HepG2 (cell line): ENCODE data around the gene HPCAL1. TPM values are rescaled to one million over a fixed set of nuclear protein-coding genes. Genes with fewer than 3 reads are reported as not detected.

Experiments used
- ATAC-seq: fragments of 200-7000 bp; cut with Tn5 transposase; 3 replicates; pipeline ENCODE4 v1.9.1; 2020; ENCODE audit warnings: mild to moderate bottlenecking, moderate library complexity
- BruUV-seq: library from RNA; stranded (reverse); fragments of 400-500 nt; replicated peaks from 2 replicates; lab custom pipeline; 2021; lab: Mats Ljungman, UMichigan
- CTCF ChIA-PET: fragments of 300-600 bp; formaldehyde crosslinking; extraction: SDS; loops from one replicate; lab custom pipeline; 2021; ENCODE audit warnings: low total read pairs, inconsistent platforms, low intra/inter-chr PET ratio; lab: Yijun Ruan, JAX
- POLR2A ChIA-PET: fragments of 350-600 bp; sonication (Branson Sonifier 250); formaldehyde crosslinking; loops from one replicate; lab custom pipeline; 2020; ENCODE audit warnings: antibody characterized with exemption, inconsistent platforms; lab: Yijun Ruan, JAX
- DNase-seq: peaks from one replicate; pipeline ENCODE4 v3.0.0-alpha.2; 2015; ENCODE audit warnings: low spot score
- FAIRE-seq: peaks from 3 replicates; lab custom pipeline; 2011; peaks lifted over from hg19 to GRCh38; lab: Jason Lieb, UNC
- H2AFZ ChIP-seq: one replicate; pipeline ENCODE4 v1.6.1; 2011; ENCODE audit warnings: low read length, inconsistent platforms
- H3K27ac ChIP-seq: fragments of 300-600 bp; 3 replicates; pipeline ENCODE4 v1.8.0; 2011; ENCODE audit warnings: mixed run types, mild to moderate bottlenecking, mixed read lengths, low read length, inconsistent platforms; ENCODE audit not compliant: insufficient read depth; ENCODE audit errors: extremely low read length
- H3K27me3 ChIP-seq, 2 experiments: fragments of 200-600 bp in 1 of 2; 2 replicates in 1 of 2; 3 replicates in 1 of 2; pipeline versions ENCODE4 v1.6.0 to v1.8.0; 2011; ENCODE audit warnings: low read length in 2 of 2, mild to moderate bottlenecking in 2 of 2, moderate library complexity in 2 of 2, inconsistent platforms in 1 of 2; ENCODE audit not compliant: insufficient read depth in 2 of 2, control insufficient read depth in 1 of 2
- H3K36me3 ChIP-seq, 2 experiments: fragments of 200-600 bp in 1 of 2; replicated peaks in 1 of 2; 2 replicates in 1 of 2; 3 replicates in 1 of 2; pipeline versions ENCODE4 v1.5.1 to v1.8.0; 2011; ENCODE audit warnings: low read length in 2 of 2, inconsistent platforms in 1 of 2; ENCODE audit not compliant: insufficient read depth in 2 of 2, control insufficient read depth in 1 of 2
- H3K4me1 ChIP-seq: 2 replicates; pipeline ENCODE4 v1.5.1; 2012; ENCODE audit warnings: low read length, inconsistent platforms; ENCODE audit not compliant: insufficient read depth
- H3K4me2 ChIP-seq: 2 replicates; pipeline ENCODE4 v1.6.0; 2011; ENCODE audit warnings: low read depth, low read length, inconsistent platforms
- H3K4me3 ChIP-seq, 3 experiments: fragments of 200-600 bp in 1 of 3; sonication (generic), shearing (Covaris generic) in 1 of 3; replicated peaks in 1 of 3; 2 replicates each; pipeline ENCODE4 v1.5.1; 2011 to 2016; ENCODE audit warnings: low read length in 3 of 3, inconsistent platforms in 2 of 3, low read depth in 2 of 3, mild to moderate bottlenecking in 2 of 3, control low read depth in 1 of 3, mixed read lengths in 1 of 3; ENCODE audit not compliant: insufficient read depth in 1 of 3
- H3K79me2 ChIP-seq: one replicate; pipeline ENCODE4 v1.6.1; 2011; ENCODE audit warnings: low read length, inconsistent platforms; ENCODE audit not compliant: insufficient read depth
- H3K9ac ChIP-seq: 2 replicates; pipeline ENCODE4 v1.6.0; 2011; ENCODE audit warnings: mild to moderate bottlenecking, low read depth, low read length, inconsistent platforms; ENCODE audit not compliant: insufficient read depth
- H3K9me3 ChIP-seq: 2 replicates; pipeline ENCODE4 v1.5.1; 2012; ENCODE audit warnings: mild to moderate bottlenecking, low read length
- H4K20me1 ChIP-seq: 2 replicates; pipeline ENCODE4 v1.6.0; 2011; ENCODE audit warnings: inconsistent platforms, mild to moderate bottlenecking, low read length, moderate library complexity; ENCODE audit not compliant: insufficient read depth
- SOX13 ChIP-seq, 3 experiments: fragments of 450-650 bp in 1 of 3; sonication (generic) in 1 of 3; formaldehyde crosslinking in 1 of 3; IDR thresholded peaks in 2 of 3; conservative IDR thresholded peaks in 1 of 3; 2 replicates each; pipeline versions ENCODE4 v1.5.0 to v1.6.1; 2016 to 2020; ENCODE audit warnings: antibody characterized with exemption in 1 of 3, mild to moderate bottlenecking in 1 of 3, missing compliant biosample characterization in 1 of 3, missing genetic modification reagents in 1 of 3, moderate library complexity in 1 of 3
- ZNF350 ChIP-seq: sonication (generic); formaldehyde crosslinking; IDR thresholded peaks from 2 replicates; pipeline ENCODE4 v1.4.0; 2020; ENCODE audit warnings: mild to moderate bottlenecking, low read depth, missing genetic modification reagents, borderline replicate concordance
- ZNF878 ChIP-seq: sonication (generic); formaldehyde crosslinking; IDR thresholded peaks from 2 replicates; pipeline ENCODE4 v1.8.1; 2023; ENCODE audit warnings: mild to moderate bottlenecking, missing genetic modification reagents, moderate library complexity
- whole genome bisulfite sequencing: methylation state at CpG from one replicate; pipeline ENCODE4 v1.1.6; 2017; ENCODE audit warnings: low lambda C conversion rate; 5-methylcytosine and 5-hydroxymethylcytosine counted together
- in situ Hi-C: cut with HindIII; loops from 2 replicates; pipeline ENCODE4 v1.10.0; 2017; ENCODE audit warnings: low pct_unique_long_range_greater_than_20kb; ENCODE audit not compliant: extremely low pct_ligation_motif_present
- intact Hi-C: fragments of 100-400 bp; cut with micrococcal nuclease; formaldehyde crosslinking; loops from one replicate; pipeline ENCODE4 v1.10.0; 2022; ENCODE audit not compliant: unreplicated experiment
- polyA plus RNA-seq, 8 experiments: library from polyadenylated mRNA; depleted of rRNA in 3 of 8; stranded (reverse) in 7 of 8; unstranded in 1 of 8; fragments of >200 nt; fragmentation: Illumina TruSeq in 4 of 8; extraction: Trizol in 4 of 8; gene quantifications; 2 replicates each; pipeline versions ENCODE4 v1.2.1 to v1.2.3, GENCODE V29; 2011 to 2016; ENCODE audit warnings: low read depth in 4 of 8, missing spikeins in 1 of 8, mixed read lengths in 1 of 8; ENCODE audit not compliant: insufficient read depth in 1 of 8
- total RNA-seq, 5 experiments: library from RNA; depleted of rRNA; stranded (reverse); fragments of >200 nt; fragmentation: Illumina TruSeq; extraction: Trizol; gene quantifications; 2 replicates each; pipeline ENCODE4 v1.2.3, GENCODE V29; 2016; ENCODE audit warnings: low read depth in 1 of 5

HPCAL1 gene
- total and polyA plus RNA-seq, 2 of the 13 experiments (the other 11 are each of a cell fraction or from before 2014, with no cell fraction given), result 29.5 to 29.9 TPM

GRCh38 chr2:10434886-10435819 is 132.4 kb downstream of the HPCAL1 start (continued):
- no peak for TF ChIP-seq SOX13 (IDR thresholded peaks at IDR 0.05)
- peak in 1 of 2 experiments; percentile 54; a peak in 2 of 4 replicates for TF ChIP-seq SOX13 (CRISPR knock-in tag; conservative IDR thresholded peaks at IDR 0.05 in 1 of 2, IDR thresholded peaks at IDR 0.05 in 1 of 2)

- Histone ChIP-seq H3K79me2 (no peaks in the 10 kb centered on the region), H3K4me1 (peaks cover 57% of the 10 kb centered on the region), H3K9me3 (no peaks in the 10 kb centered on the region), H3K27ac (no peak overlapping the region), H3K4me3 (no peak overlapping the region), H3K4me2 (peak overlapping the region; percentile 8; the same call in 1 of the 2 replicates), H4K20me1 (no peaks in the 10 kb centered on the region), H2AFZ (no peak overlapping the region), H3K9ac (no peak overlapping the region), H3K27me3 (peaks cover 10 to 49% of the 10 kb centered on the region in 2 experiments), H3K36me3 (peaks cover 5 to 16% of the 10 kb centered on the region in 2 experiments)
- in situ Hi-C loops (loop anchor here (5.0 to 25.0 kb wide), 3 partner anchors 314 to 624 kb away; partner anchors contain the start of gene RRM2), intact Hi-C loops (loop anchor here (1.0 to 5.0 kb wide), 5 partner anchors 27 to 312 kb away; no protein-coding TSS in a partner anchor)
- BruUV-seq, result no TSS peak
- DNase-seq (no peak), FAIRE-seq (no peak), ATAC-seq (no peak)
- no peak for TF ChIP-seq ZNF878 (CRISPR knock-in tag)
- TF ChIP-seq ZNF350, result 0 out of 2 replicates have a peak, but pooled peaks have one; percentile 1
- POLR2A ChIA-PET, result interaction anchor here (1.6 to 2.7 kb wide), 4 partner anchors 13 to 364 kb away, joined by 7 to 20 read pairs (median 8); partner anchors contain the start of gene ODC1
- CTCF ChIA-PET, result interaction anchor here (1.5 to 2.3 kb wide), 2 partner anchors 164 to 363 kb away, joined by 6 to 32 read pairs; no protein-coding TSS in a partner anchor
- 32% methylated on average over 14 of the region's 14 CpGs for WGBS
Measured at GRCh38 chr2:10435820-10436204, 133.1 kb downstream of the HPCAL1 start.
